OCI-LY1 (cell line): ENCODE results near the gene RPS23.

ENCODE experiments used
- H2AFZ ChIP-seq: fragments of 200-600 bp; sonication (generic), shearing (Covaris generic); 2 replicates; pipeline ENCODE4 v1.6.0; 2014; ENCODE audit warnings: antibody characterized with exemption, mild to moderate bottlenecking, low read length
- H3F3A ChIP-seq: fragments of 200-600 bp; sonication (generic), shearing (Covaris generic); 2 replicates; pipeline ENCODE4 v1.6.0; 2014; ENCODE audit warnings: mild to moderate bottlenecking, antibody characterized with exemption, low read length, moderate library complexity; ENCODE audit not compliant: insufficient read depth
- H3K27ac ChIP-seq: fragments of 200-600 bp; sonication (generic); 2 replicates; pipeline ENCODE4 v1.5.1; 2014; ENCODE audit warnings: low read length, mixed run types, mild to moderate bottlenecking, low read depth; ENCODE audit not compliant: poor library complexity, severe bottlenecking
- H3K27me3 ChIP-seq: fragments of 200-600 bp; sonication (generic); 2 replicates; pipeline ENCODE4 v1.6.0; 2014; ENCODE audit warnings: antibody characterized with exemption, mild to moderate bottlenecking, low read length, moderate library complexity; ENCODE audit not compliant: insufficient read depth
- H3K36me3 ChIP-seq: fragments of 200-600 bp; sonication (generic); 2 replicates; pipeline ENCODE4 v1.6.1; 2014; ENCODE audit warnings: mild to moderate bottlenecking, antibody characterized with exemption, low read length, moderate library complexity, mixed read lengths; ENCODE audit not compliant: insufficient read depth
- H3K4me1 ChIP-seq: fragments of 200-600 bp; sonication (generic); 2 replicates; pipeline ENCODE4 v1.5.1; 2014; ENCODE audit warnings: mild to moderate bottlenecking, low read length, moderate library complexity; ENCODE audit not compliant: insufficient read depth, severe bottlenecking
- H3K4me2 ChIP-seq: fragments of 200-600 bp; sonication (generic), shearing (Covaris generic); 2 replicates; pipeline ENCODE4 v1.6.1; 2014; ENCODE audit warnings: low read length
- H3K4me3 ChIP-seq: fragments of 200-600 bp; sonication (generic); 2 replicates; pipeline ENCODE4 v1.5.1; 2014; ENCODE audit warnings: low read length, low read depth, mild to moderate bottlenecking, mixed read lengths; ENCODE audit not compliant: poor library complexity, severe bottlenecking
- H3K79me2 ChIP-seq: fragments of 200-600 bp; shearing (Covaris generic); 2 replicates; pipeline ENCODE4 v1.6.1; 2016; ENCODE audit warnings: mixed run types, low read length, mixed read lengths; ENCODE audit not compliant: insufficient read depth
- H3K9ac ChIP-seq: fragments of 200-600 bp; sonication (generic), shearing (Covaris generic); 2 replicates; pipeline ENCODE4 v1.6.1; 2014; ENCODE audit warnings: mild to moderate bottlenecking, low read length, mixed read lengths
- H3K9me2 ChIP-seq: fragments of 200-600 bp; sonication (generic), shearing (Covaris generic); 2 replicates; pipeline ENCODE4 v1.6.1; 2014; ENCODE audit warnings: low read depth, mild to moderate bottlenecking, low read length, mixed read lengths
- H3K9me3 ChIP-seq: fragments of 200-600 bp; shearing (Covaris generic); 2 replicates; pipeline ENCODE4 v1.6.1; 2014; ENCODE audit warnings: low read length, mixed read lengths
- H4K20me1 ChIP-seq: fragments of 200-600 bp; sonication (generic), shearing (Covaris generic); 2 replicates; pipeline ENCODE4 v1.6.0; 2016; ENCODE audit warnings: mild to moderate bottlenecking, low read length; ENCODE audit not compliant: insufficient read depth
- CTCF ChIP-seq: fragments of 200-600 bp; sonication (generic), shearing (Covaris generic); IDR thresholded peaks from 2 replicates; pipeline ENCODE4 v1.5.1; 2017; ENCODE audit warnings: mild to moderate bottlenecking, antibody characterized with exemption, low read length, moderate library complexity, mixed read lengths
- EZH2 ChIP-seq: fragments of 200-600 bp; sonication (generic), shearing (Covaris generic); IDR thresholded peaks from 2 replicates; pipeline ENCODE4 v1.8.0; 2017; ENCODE audit warnings: borderline replicate concordance, mixed run types, mild to moderate bottlenecking, antibody characterized with exemption, low read length, moderate library complexity, mixed read lengths

RPS23 gene

GRCh38 chr5:82255844-82256243 is 22.3 kb downstream of the RPS23 start:
- no peak overlapping the region for H3K4me2 ChIP-seq
- H4K20me1 ChIP-seq, result no peaks in the 10 kb centered on the region
- no peaks in the 10 kb centered on the region for H3K27me3 ChIP-seq
- no peaks in the 10 kb centered on the region for H3K36me3 ChIP-seq
- no peak overlapping the region for H3K4me3 ChIP-seq
- H3K79me2 ChIP-seq, result no peaks in the 10 kb centered on the region
- H3K9me2 ChIP-seq, result no peaks in the 10 kb centered on the region
- H3K9ac ChIP-seq, result no peak overlapping the region
- TF ChIP-seq EZH2 (no peak), CTCF (no peak)
- no peak overlapping the region for H3K27ac ChIP-seq
- H3K9me3 ChIP-seq, result no peaks in the 10 kb centered on the region
- H3F3A ChIP-seq, result no peaks in the 10 kb centered on the region
- H3K4me1 ChIP-seq, result no peaks in the 10 kb centered on the region
- no peak overlapping the region for H2AFZ ChIP-seq

GRCh38 chr5:82252744-82253143 is 25.4 kb downstream of the RPS23 start:
- no peaks in the 10 kb centered on the region for H3K79me2 ChIP-seq
- no peak overlapping the region for H3K27ac ChIP-seq

GRCh38 chr5:82246960-82247574 is 31.1 kb downstream of the RPS23 start:
- Histone ChIP-seq H3K27me3 (no peaks in the 10 kb centered on the region), H3K27ac (no peak overlapping the region), H3K9me2 (no peaks in the 10 kb centered on the region), H3K4me3 (no peak overlapping the region), H3K36me3 (no peaks in the 10 kb centered on the region), H3K4me2 (no peak overlapping the region), H3K4me1 (no peaks in the 10 kb centered on the region), H2AFZ (no peak overlapping the region), H3K79me2 (no peaks in the 10 kb centered on the region), H3F3A (no peaks in the 10 kb centered on the region), H4K20me1 (no peaks in the 10 kb centered on the region), H3K9ac (no peak overlapping the region), H3K9me3 (no peaks in the 10 kb centered on the region)
- TF ChIP-seq CTCF (no peak), EZH2 (no peak)

More at GRCh38 chr5:82252744-82253143, 25.4 kb downstream of the RPS23 start:
- Histone ChIP-seq H3K4me2 (no peak overlapping the region), H3K27me3 (no peaks in the 10 kb centered on the region), H3K36me3 (no peaks in the 10 kb centered on the region), H3K9me3 (no peaks in the 10 kb centered on the region), H3K4me3 (no peak overlapping the region), H4K20me1 (no peaks in the 10 kb centered on the region), H3K9me2 (no peaks in the 10 kb centered on the region), H3K4me1 (no peaks in the 10 kb centered on the region), H3K9ac (no peak overlapping the region), H3F3A (no peaks in the 10 kb centered on the region), H2AFZ (no peak overlapping the region)
- TF ChIP-seq EZH2 (no peak), CTCF (no peak)
